WTC11 (cell line): ENCODE measurements around the gene KEL. TPM values are rescaled to one million over a fixed set of nuclear protein-coding genes. Genes with fewer than 3 reads are reported as not detected.

Experiments used
- ATAC-seq: fragments of 200-7000 bp; cut with Tn5 transposase; 2 replicates; pipeline ENCODE4 v1.10.0; 2021; ENCODE audit warnings: mild to moderate bottlenecking, moderate library complexity
- CTCF ChIA-PET: fragments of 300-600 bp; sonication (Branson Sonifier 250); formaldehyde crosslinking; loops from one replicate; lab custom pipeline; 2021; ENCODE audit warnings: antibody characterized with exemption; lab: Charles Lee
- POLR2A ChIA-PET: fragments of 350-600 bp; sonication (Branson Sonifier 250); formaldehyde crosslinking; loops from one replicate; lab custom pipeline; 2021; ENCODE audit warnings: antibody characterized with exemption; lab: Charles Lee
- DNase-seq: peaks from one replicate; pipeline ENCODE4 v3.0.0; 2021; ENCODE audit warnings: low spot score
- H3K27ac Mint-ChIP-seq: 2 replicates; pipeline ENCODE4 v1.8.0; 2021; ENCODE audit warnings: mixed read lengths
- H3K27me3 Mint-ChIP-seq: 2 replicates; pipeline ENCODE4 v1.8.0; 2021; ENCODE audit warnings: low read depth, mild to moderate bottlenecking, moderate library complexity, mixed read lengths
- H3K36me3 Mint-ChIP-seq: 2 replicates; pipeline ENCODE4 v1.8.0; 2021; ENCODE audit warnings: mixed read lengths
- H3K4me1 Mint-ChIP-seq: 2 replicates; pipeline ENCODE4 v1.8.0; 2022; ENCODE audit warnings: mixed read lengths
- H3K4me3 Mint-ChIP-seq: 2 replicates; pipeline ENCODE4 v1.8.0; 2021; ENCODE audit warnings: mild to moderate bottlenecking, moderate library complexity, mixed read lengths
- H3K9me3 Mint-ChIP-seq: 2 replicates; pipeline ENCODE4 v1.8.0; 2021; ENCODE audit warnings: mixed read lengths
- CBFB ChIP-seq: sonication (generic); formaldehyde crosslinking; IDR thresholded peaks from 2 replicates; pipeline ENCODE4 v1.8.1; 2022; ENCODE audit warnings: mild to moderate bottlenecking, low read depth, missing genetic modification reagents
- ELF4 ChIP-seq: sonication (generic); formaldehyde crosslinking; IDR thresholded peaks from 2 replicates; pipeline ENCODE4 v1.8.1; 2022; ENCODE audit warnings: low read depth, mild to moderate bottlenecking, moderate library complexity, missing genetic modification reagents
- GABPB1 ChIP-seq: sonication (generic); formaldehyde crosslinking; IDR thresholded peaks from 2 replicates; pipeline ENCODE4 v1.8.1; 2023; ENCODE audit warnings: mild to moderate bottlenecking, missing genetic modification reagents
- JAZF1 ChIP-seq: fragments of 250-450 bp; sonication (Bioruptor Pico); IDR thresholded peaks from 2 replicates; pipeline ENCODE4 v1.9.0; 2021; ENCODE audit warnings: moderate library complexity, mild to moderate bottlenecking, inconsistent platforms
- MXD4 ChIP-seq: fragments of 250-450 bp; sonication (Bioruptor Pico); IDR thresholded peaks from 2 replicates; pipeline ENCODE4 v1.8.0; 2021; ENCODE audit warnings: mild to moderate bottlenecking, moderate library complexity, borderline replicate concordance
- MYBL2 ChIP-seq: sonication (generic); formaldehyde crosslinking; IDR thresholded peaks from 2 replicates; pipeline ENCODE4 v1.8.1; 2023; ENCODE audit warnings: mild to moderate bottlenecking, moderate library complexity, missing genetic modification reagents
- PRRX2 ChIP-seq: fragments of 250-450 bp; sonication (Bioruptor Pico); IDR thresholded peaks from 2 replicates; pipeline ENCODE4 v1.8.0; 2021; ENCODE audit warnings: mild to moderate bottlenecking
- RELA ChIP-seq: sonication (generic); formaldehyde crosslinking; IDR thresholded peaks from 2 replicates; pipeline ENCODE4 v1.8.1; 2022; ENCODE audit warnings: missing genetic modification reagents, mild to moderate bottlenecking, borderline replicate concordance
- ZBTB21 ChIP-seq: sonication (generic); formaldehyde crosslinking; IDR thresholded peaks from 2 replicates; pipeline ENCODE4 v1.8.1; 2023; ENCODE audit warnings: mild to moderate bottlenecking, missing genetic modification reagents, borderline replicate concordance
- ZNF121 ChIP-seq: sonication (generic); formaldehyde crosslinking; IDR thresholded peaks from 2 replicates; pipeline ENCODE4 v1.8.0; 2023; ENCODE audit warnings: missing genetic modification reagents
- ZNF232 ChIP-seq: sonication (generic); formaldehyde crosslinking; IDR thresholded peaks from 2 replicates; pipeline ENCODE4 v1.8.0; 2022; ENCODE audit warnings: mild to moderate bottlenecking, missing genetic modification reagents
- total RNA-seq: library from RNA; stranded (reverse); gene quantifications from 3 replicates; pipeline ENCODE4 v1.2.3, GENCODE V29; 2021
- TF ChIP-seq, protein P1 (sequence below): sonication (generic); formaldehyde crosslinking; IDR thresholded peaks from 2 replicates; pipeline ENCODE4 v1.8.0; 2022; ENCODE audit warnings: mild to moderate bottlenecking, missing genetic modification reagents
- TF ChIP-seq, protein P2 (sequence below): sonication (generic); formaldehyde crosslinking; IDR thresholded peaks from 2 replicates; pipeline ENCODE4 v1.8.1; 2022; ENCODE audit warnings: low read depth, mild to moderate bottlenecking, moderate library complexity, missing genetic modification reagents, borderline replicate concordance
- TF ChIP-seq, protein P3 (sequence below): sonication (generic); formaldehyde crosslinking; IDR thresholded peaks from 2 replicates; pipeline ENCODE4 v1.8.1; 2022; ENCODE audit warnings: mild to moderate bottlenecking, moderate library complexity, missing genetic modification reagents
- TF ChIP-seq, protein P4 (sequence below): fragments of 250-450 bp; sonication (Bioruptor Pico); IDR thresholded peaks from 2 replicates; pipeline ENCODE4 v1.9.0; 2021; ENCODE audit warnings: mild to moderate bottlenecking
- TF ChIP-seq, protein P5 (sequence below): sonication (generic); formaldehyde crosslinking; IDR thresholded peaks from 2 replicates; pipeline ENCODE4 v1.8.1; 2023; ENCODE audit warnings: mild to moderate bottlenecking, missing genetic modification reagents
- TF ChIP-seq, protein P6 (sequence below): sonication (generic); formaldehyde crosslinking; IDR thresholded peaks from 2 replicates; pipeline ENCODE4 v1.8.0; 2022; ENCODE audit warnings: mild to moderate bottlenecking, missing genetic modification reagents
- TF ChIP-seq, protein P7 (sequence below): fragments of 200-600 bp; IDR thresholded peaks from 2 replicates; pipeline ENCODE4 v1.8.0; 2022; ENCODE audit warnings: antibody characterized with exemption

The KEL gene
- total RNA-seq, 1 experiment from 2014 or later = 0.87 TPM

DNA sequence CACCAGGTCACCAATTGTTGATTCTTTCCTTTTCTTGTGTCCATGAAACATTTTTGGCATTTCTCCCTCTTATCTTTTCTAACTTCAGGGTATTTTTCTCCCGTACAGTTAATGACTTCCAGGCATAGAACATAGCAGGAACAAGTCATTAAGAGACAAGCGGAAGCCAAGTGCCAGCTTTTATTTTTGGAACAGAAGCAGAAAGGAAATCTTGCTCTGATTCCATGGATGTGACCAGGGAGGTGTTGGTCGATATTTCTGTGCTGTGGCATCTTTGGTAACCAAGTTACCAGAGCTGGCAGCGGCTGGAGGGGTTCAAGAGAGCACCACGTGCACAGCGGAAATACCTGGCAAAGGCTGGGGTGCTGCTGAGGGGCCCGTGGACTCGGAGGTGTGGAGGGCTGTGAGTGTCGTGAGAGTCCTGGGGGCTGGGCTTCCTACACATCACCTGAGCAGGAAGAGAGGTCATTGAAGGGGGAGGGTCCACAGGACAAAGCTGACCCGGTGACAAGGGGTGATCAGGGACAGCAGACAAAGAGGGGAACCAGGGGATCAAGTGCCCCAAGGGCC, 21.1 kb downstream of the KEL start:
- H3K36me3 Mint-ChIP-seq = no peaks in the 10 kb centered on the region
- H3K27me3 Mint-ChIP-seq = no peaks in the 10 kb centered on the region
- ChIA-PET CTCF (no interaction called here), POLR2A (no interaction called here)
- no peaks in the 10 kb centered on the region for H3K9me3 Mint-ChIP-seq
- no peaks in the 10 kb centered on the region for H3K4me1 Mint-ChIP-seq
- DNase-seq (no peak), ATAC-seq (no peak)
- no peak overlapping the region for H3K27ac Mint-ChIP-seq
- no peak for TF ChIP-seq MXD4 (CRISPR knock-in tag)
- H3K4me3 Mint-ChIP-seq = no peak overlapping the region

DNA sequence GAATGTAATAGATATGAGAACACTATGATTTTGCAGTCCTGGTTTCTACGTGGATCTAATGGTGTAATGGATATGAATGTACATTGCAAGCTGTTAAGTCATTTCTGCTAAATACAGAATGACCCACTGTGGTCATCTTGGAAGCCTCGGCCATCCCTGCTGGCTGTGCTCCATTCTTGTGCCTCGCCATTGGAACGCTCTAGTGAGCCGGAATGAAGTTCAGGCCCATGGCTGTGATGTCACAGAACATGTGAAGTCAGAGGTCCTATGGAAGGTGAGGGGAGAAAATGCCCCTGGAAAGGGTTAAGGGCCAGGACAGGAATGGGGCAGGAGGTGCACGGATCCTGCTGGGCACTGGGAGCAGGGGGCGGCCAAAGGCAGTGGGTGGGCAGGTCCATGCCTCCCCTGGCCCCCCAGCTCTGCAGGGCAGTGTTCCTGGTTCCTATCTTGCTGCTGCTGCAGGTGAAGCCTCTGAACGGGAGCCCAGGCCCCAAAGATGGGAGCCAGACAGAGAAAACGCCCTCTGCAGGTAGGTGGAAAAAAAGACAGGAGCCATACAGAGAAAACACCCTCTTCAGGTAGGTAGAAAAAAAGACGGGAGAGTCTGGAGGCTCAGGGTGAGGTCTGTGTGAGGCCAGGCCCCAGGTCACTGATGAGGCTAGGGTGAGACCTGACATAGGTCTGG, 22.8 kb downstream of the KEL start, which contains the start of gene LLCFC1:
Gene LLCFC1 (plus strand): TSS at position 259 of the 685 bp plus-strand sequence. CDS start 138 bp downstream, at position 397.
- H3K27ac Mint-ChIP-seq = no peak within 1 kb of the TSS
- CTCF ChIA-PET = interaction anchor here (0.6 to 1.8 kb wide), 5 partner anchors 9 to 441 kb away, joined by 3 to 9 read pairs (median 4); no protein-coding TSS in a partner anchor
- POLR2A ChIA-PET = no interaction called here

DNA sequence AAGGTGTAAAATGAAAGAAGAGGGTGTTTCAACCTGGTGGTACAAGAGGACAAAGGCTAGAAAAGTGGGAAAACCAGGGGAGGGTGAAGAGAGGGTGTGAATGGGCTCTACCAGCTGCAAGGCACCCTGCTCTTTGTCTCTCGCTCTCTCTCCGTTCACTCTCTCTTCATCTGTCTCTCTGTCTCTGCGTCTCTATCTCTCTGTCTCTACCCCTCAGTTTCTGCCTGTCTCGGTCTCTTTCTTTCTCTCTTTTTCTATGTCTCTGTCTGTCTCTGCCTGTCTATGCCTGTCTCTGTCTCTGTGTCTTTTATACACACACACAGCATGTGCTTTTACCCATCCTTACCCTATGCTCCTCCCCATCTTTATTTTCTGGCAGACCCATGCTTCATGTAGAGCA, 23.6 kb downstream of the KEL start:
- Mint-ChIP-seq H3K27me3 (no peaks in the 10 kb centered on the region), H3K9me3 (no peaks in the 10 kb centered on the region), H3K4me1 (peaks cover 1% of the 10 kb centered on the region), H3K36me3 (no peaks in the 10 kb centered on the region), H3K4me3 (no peak overlapping the region), H3K27ac (no peak overlapping the region)
- DNase-seq (no peak), ATAC-seq (no peak)
- ChIA-PET POLR2A (no interaction called here), CTCF (interaction anchor here (0.9 to 1.8 kb wide), 3 partner anchors 9 to 65 kb away, joined by 4 to 9 read pairs (median 5); no protein-coding TSS in a partner anchor)
- TF ChIP-seq, protein P1, sequence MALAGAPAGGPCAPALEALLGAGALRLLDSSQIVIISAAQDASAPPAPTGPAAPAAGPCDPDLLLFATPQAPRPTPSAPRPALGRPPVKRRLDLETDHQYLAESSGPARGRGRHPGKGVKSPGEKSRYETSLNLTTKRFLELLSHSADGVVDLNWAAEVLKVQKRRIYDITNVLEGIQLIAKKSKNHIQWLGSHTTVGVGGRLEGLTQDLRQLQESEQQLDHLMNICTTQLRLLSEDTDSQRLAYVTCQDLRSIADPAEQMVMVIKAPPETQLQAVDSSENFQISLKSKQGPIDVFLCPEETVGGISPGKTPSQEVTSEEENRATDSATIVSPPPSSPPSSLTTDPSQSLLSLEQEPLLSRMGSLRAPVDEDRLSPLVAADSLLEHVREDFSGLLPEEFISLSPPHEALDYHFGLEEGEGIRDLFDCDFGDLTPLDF (CRISPR knock-in tag) = no peak
- TF ChIP-seq CBFB (no peak), ZBTB21 (no peak), JAZF1 (CRISPR knock-in tag) (no peak), PRRX2 (CRISPR knock-in tag) (no peak), RELA (CRISPR knock-in tag) (no peak), ZNF121 (CRISPR knock-in tag) (no peak), GABPB1 (CRISPR knock-in tag) (no peak), MYBL2 (no peak), ELF4 (no peak), ZNF232 (CRISPR knock-in tag) (no peak)
- TF ChIP-seq, protein P2, sequence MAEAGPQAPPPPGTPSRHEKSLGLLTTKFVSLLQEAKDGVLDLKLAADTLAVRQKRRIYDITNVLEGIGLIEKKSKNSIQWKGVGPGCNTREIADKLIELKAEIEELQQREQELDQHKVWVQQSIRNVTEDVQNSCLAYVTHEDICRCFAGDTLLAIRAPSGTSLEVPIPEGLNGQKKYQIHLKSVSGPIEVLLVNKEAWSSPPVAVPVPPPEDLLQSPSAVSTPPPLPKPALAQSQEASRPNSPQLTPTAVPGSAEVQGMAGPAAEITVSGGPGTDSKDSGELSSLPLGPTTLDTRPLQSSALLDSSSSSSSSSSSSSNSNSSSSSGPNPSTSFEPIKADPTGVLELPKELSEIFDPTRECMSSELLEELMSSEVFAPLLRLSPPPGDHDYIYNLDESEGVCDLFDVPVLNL (CRISPR knock-in tag) = no peak
- TF ChIP-seq, protein P3, sequence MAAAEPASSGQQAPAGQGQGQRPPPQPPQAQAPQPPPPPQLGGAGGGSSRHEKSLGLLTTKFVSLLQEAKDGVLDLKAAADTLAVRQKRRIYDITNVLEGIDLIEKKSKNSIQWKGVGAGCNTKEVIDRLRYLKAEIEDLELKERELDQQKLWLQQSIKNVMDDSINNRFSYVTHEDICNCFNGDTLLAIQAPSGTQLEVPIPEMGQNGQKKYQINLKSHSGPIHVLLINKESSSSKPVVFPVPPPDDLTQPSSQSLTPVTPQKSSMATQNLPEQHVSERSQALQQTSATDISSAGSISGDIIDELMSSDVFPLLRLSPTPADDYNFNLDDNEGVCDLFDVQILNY (CRISPR knock-in tag) = no peak
- TF ChIP-seq, protein P4, sequence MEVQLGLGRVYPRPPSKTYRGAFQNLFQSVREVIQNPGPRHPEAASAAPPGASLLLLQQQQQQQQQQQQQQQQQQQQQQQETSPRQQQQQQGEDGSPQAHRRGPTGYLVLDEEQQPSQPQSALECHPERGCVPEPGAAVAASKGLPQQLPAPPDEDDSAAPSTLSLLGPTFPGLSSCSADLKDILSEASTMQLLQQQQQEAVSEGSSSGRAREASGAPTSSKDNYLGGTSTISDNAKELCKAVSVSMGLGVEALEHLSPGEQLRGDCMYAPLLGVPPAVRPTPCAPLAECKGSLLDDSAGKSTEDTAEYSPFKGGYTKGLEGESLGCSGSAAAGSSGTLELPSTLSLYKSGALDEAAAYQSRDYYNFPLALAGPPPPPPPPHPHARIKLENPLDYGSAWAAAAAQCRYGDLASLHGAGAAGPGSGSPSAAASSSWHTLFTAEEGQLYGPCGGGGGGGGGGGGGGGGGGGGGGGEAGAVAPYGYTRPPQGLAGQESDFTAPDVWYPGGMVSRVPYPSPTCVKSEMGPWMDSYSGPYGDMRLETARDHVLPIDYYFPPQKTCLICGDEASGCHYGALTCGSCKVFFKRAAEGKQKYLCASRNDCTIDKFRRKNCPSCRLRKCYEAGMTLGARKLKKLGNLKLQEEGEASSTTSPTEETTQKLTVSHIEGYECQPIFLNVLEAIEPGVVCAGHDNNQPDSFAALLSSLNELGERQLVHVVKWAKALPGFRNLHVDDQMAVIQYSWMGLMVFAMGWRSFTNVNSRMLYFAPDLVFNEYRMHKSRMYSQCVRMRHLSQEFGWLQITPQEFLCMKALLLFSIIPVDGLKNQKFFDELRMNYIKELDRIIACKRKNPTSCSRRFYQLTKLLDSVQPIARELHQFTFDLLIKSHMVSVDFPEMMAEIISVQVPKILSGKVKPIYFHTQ (CRISPR knock-in tag) = no peak
- TF ChIP-seq, protein P5, sequence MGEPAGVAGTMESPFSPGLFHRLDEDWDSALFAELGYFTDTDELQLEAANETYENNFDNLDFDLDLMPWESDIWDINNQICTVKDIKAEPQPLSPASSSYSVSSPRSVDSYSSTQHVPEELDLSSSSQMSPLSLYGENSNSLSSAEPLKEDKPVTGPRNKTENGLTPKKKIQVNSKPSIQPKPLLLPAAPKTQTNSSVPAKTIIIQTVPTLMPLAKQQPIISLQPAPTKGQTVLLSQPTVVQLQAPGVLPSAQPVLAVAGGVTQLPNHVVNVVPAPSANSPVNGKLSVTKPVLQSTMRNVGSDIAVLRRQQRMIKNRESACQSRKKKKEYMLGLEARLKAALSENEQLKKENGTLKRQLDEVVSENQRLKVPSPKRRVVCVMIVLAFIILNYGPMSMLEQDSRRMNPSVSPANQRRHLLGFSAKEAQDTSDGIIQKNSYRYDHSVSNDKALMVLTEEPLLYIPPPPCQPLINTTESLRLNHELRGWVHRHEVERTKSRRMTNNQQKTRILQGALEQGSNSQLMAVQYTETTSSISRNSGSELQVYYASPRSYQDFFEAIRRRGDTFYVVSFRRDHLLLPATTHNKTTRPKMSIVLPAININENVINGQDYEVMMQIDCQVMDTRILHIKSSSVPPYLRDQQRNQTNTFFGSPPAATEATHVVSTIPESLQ (CRISPR knock-in tag) = no peak

More for the DNA sequence above, 22.8 kb downstream of the KEL start, which contains the start of gene LLCFC1:
- Mint-ChIP-seq H3K36me3 (no peaks in the 10 kb centered on the region), H3K9me3 (no peaks in the 10 kb centered on the region), H3K4me3 (no peak within 1 kb of the TSS), H3K27me3 (no peaks in the 10 kb centered on the region), H3K4me1 (no peaks in the 10 kb centered on the region)
- peak; percentile 63 for DNase-seq
- TF ChIP-seq, protein P6, sequence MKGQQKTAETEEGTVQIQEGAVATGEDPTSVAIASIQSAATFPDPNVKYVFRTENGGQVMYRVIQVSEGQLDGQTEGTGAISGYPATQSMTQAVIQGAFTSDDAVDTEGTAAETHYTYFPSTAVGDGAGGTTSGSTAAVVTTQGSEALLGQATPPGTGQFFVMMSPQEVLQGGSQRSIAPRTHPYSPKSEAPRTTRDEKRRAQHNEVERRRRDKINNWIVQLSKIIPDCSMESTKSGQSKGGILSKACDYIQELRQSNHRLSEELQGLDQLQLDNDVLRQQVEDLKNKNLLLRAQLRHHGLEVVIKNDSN = no peak
- TF ChIP-seq, protein P7, sequence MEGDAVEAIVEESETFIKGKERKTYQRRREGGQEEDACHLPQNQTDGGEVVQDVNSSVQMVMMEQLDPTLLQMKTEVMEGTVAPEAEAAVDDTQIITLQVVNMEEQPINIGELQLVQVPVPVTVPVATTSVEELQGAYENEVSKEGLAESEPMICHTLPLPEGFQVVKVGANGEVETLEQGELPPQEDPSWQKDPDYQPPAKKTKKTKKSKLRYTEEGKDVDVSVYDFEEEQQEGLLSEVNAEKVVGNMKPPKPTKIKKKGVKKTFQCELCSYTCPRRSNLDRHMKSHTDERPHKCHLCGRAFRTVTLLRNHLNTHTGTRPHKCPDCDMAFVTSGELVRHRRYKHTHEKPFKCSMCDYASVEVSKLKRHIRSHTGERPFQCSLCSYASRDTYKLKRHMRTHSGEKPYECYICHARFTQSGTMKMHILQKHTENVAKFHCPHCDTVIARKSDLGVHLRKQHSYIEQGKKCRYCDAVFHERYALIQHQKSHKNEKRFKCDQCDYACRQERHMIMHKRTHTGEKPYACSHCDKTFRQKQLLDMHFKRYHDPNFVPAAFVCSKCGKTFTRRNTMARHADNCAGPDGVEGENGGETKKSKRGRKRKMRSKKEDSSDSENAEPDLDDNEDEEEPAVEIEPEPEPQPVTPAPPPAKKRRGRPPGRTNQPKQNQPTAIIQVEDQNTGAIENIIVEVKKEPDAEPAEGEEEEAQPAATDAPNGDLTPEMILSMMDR = peak; percentile 46; the same call in 1 of the 2 replicates
- peak; percentile 96 for ATAC-seq
